Tibial nerve (tissue), 4 donors: ENCODE measurements around the gene BCR. TPM values are rescaled to one million over a fixed set of nuclear protein-coding genes. Genes with fewer than 3 reads are reported as not detected.
"Not testable (repeated sequence)": the region's sequence is repeated elsewhere in the genome, so short reads cannot be mapped to it uniquely, and the experiment has no call there.

Experiments
- DNase-seq, 2 donors: peaks; one replicate each; pipeline ENCODE4 v3.0.0-alpha.2; 2019; ENCODE audit warnings: low spot score in 2 of 2
- H3K27ac ChIP-seq, 4 donors: fragments of 200-600 bp; sonication (generic) in 3 of 4; one replicate each; pipeline ENCODE4 v1.5.1; 2017 to 2019; ENCODE audit warnings: mild to moderate bottlenecking in 1 of 4
- H3K27me3 ChIP-seq, 2 donors: fragments of 200-600 bp; sonication (generic) in 1 of 2; one replicate each; pipeline versions ENCODE4 v1.5.1 to v1.6.0; 2017 to 2019
- H3K36me3 ChIP-seq, 3 donors: fragments of 200-600 bp; sonication (generic); one replicate each; pipeline ENCODE4 v1.5.1; 2018 to 2019
- H3K4me1 ChIP-seq, 4 donors: fragments of 200-600 bp; sonication (generic) in 3 of 4; one replicate each; pipeline ENCODE4 v1.5.1; 2017 to 2019
- H3K4me3 ChIP-seq, 4 donors: fragments of 200-600 bp; sonication (generic) in 3 of 4; one replicate each; pipeline ENCODE4 v1.5.1; 2017 to 2019; ENCODE audit warnings: mild to moderate bottlenecking in 1 of 4, moderate library complexity in 1 of 4
- H3K9me3 ChIP-seq, 4 donors: fragments of 200-600 bp; sonication (generic) in 3 of 4; one replicate each; pipeline ENCODE4 v1.5.1; 2017 to 2019
- CTCF ChIP-seq, 5 experiments: fragments of 200-600 bp in 3 of 5; fragments of 450-650 bp in 2 of 5; sonication (generic) in 3 of 5; IDR thresholded peaks; one replicate each; pipeline ENCODE4 v1.5.1; 2016 to 2019; ENCODE audit warnings: antibody characterized with exemption in 5 of 5, mild to moderate bottlenecking in 3 of 5, moderate library complexity in 2 of 5
- EP300 ChIP-seq, 2 donors: sonication (generic); formaldehyde crosslinking; IDR thresholded peaks; one replicate each; pipeline ENCODE4 v1.6.1; 2017; ENCODE audit warnings: antibody characterized with exemption in 2 of 2, mild to moderate bottlenecking in 1 of 2
- POLR2A ChIP-seq, 2 donors: fragments of 450-650 bp; IDR thresholded peaks; one replicate each; pipeline ENCODE4 v1.6.1; 2017; ENCODE audit warnings: antibody characterized with exemption in 2 of 2, mild to moderate bottlenecking in 2 of 2, moderate library complexity in 2 of 2
- WGBS, 2 donors: methylation state at CpG; one replicate each; pipeline ENCODE4 v1.1.5; 2018; 5-methylcytosine and 5-hydroxymethylcytosine counted together
- total RNA-seq, 4 donors: library from RNA; depleted of rRNA; stranded (reverse); fragments of >200 nt; gene quantifications; one replicate each; pipeline ENCODE4 v1.1.0, GENCODE V29; 2016

Gene BCR
- total RNA-seq, 4 donors from 2014 or later: 99.0 to 174 (median 120) TPM

GRCh38 chr22:23341942-23342695 is 161.8 kb downstream of the BCR start:
- H3K36me3 ChIP-seq: not testable (repeated sequence)

GRCh38 chr22:23351321-23351720 is 171.0 kb downstream of the BCR start:
- Histone ChIP-seq H3K27me3 (no peaks in the 10 kb centered on the region), H3K4me1 (no peaks in the 10 kb centered on the region), H3K36me3 (no peaks in the 10 kb centered on the region), H3K4me3 (no peak overlapping the region), H3K9me3 (no peaks in the 10 kb centered on the region), H3K27ac (no peak overlapping the region)
- WGBS, 2 donors: 58 to 64% methylated on average over 1 of the region's 1 CpG
- no peak for TF ChIP-seq EP300 (IDR thresholded peaks at IDR 0.05)
- TF ChIP-seq CTCF (IDR thresholded peaks at IDR 0.05): no peak
- no peak for TF ChIP-seq POLR2A (IDR thresholded peaks at IDR 0.05)
- no peak for DNase-seq

More at GRCh38 chr22:23341942-23342695, 161.8 kb downstream of the BCR start:
- H3K4me1 ChIP-seq, H3K4me3 ChIP-seq, H3K9me3 ChIP-seq, H3K27me3 ChIP-seq, DNase-seq, H3K27ac ChIP-seq: not testable (repeated sequence)
- WGBS, 2 donors: 55 to 60% methylated on average over 9 to 10 of the region's 10 CpGs

GRCh38 chr22:23353004-23353403 is 172.7 kb downstream of the BCR start:
- no peaks in the 10 kb centered on the region for H3K9me3 ChIP-seq
- no peaks in the 10 kb centered on the region for H3K4me1 ChIP-seq
- TF ChIP-seq CTCF (IDR thresholded peaks at IDR 0.05) (no peak), EP300 (IDR thresholded peaks at IDR 0.05) (no peak), POLR2A (IDR thresholded peaks at IDR 0.05) (no peak)
- 86 to 87% methylated on average over 1 of the region's 1 CpG for WGBS, 2 donors
- no peak for DNase-seq
- H3K36me3 ChIP-seq: no peaks in the 10 kb centered on the region
- H3K27me3 ChIP-seq: no peaks in the 10 kb centered on the region
- H3K27ac ChIP-seq: no peak overlapping the region
- H3K4me3 ChIP-seq: no peak overlapping the region

GRCh38 chr22:23353696-23354095 is 173.4 kb downstream of the BCR start:
- H3K27ac ChIP-seq: no peak overlapping the region
- no peaks in the 10 kb centered on the region for H3K27me3 ChIP-seq
- H3K36me3 ChIP-seq: no peaks in the 10 kb centered on the region
- H3K4me1 ChIP-seq: no peaks in the 10 kb centered on the region
- no peak for TF ChIP-seq CTCF (IDR thresholded peaks at IDR 0.05)
- TF ChIP-seq POLR2A (IDR thresholded peaks at IDR 0.05): no peak
- TF ChIP-seq EP300 (IDR thresholded peaks at IDR 0.05): no peak
- DNase-seq: no peak
- no peak overlapping the region for H3K4me3 ChIP-seq
- 90 to 92% methylated on average over 1 of the region's 1 CpG for WGBS, 2 donors
- no peaks in the 10 kb centered on the region for H3K9me3 ChIP-seq

GRCh38 chr22:23356094-23356493 is 175.8 kb downstream of the BCR start:
- Histone ChIP-seq H3K9me3 (no peaks in the 10 kb centered on the region), H3K27me3 (no peaks in the 10 kb centered on the region), H3K27ac (no peak overlapping the region), H3K4me3 (no peak overlapping the region), H3K4me1 (no peaks in the 10 kb centered on the region), H3K36me3 (no peaks in the 10 kb centered on the region)
- TF ChIP-seq CTCF (IDR thresholded peaks at IDR 0.05): no peak
- TF ChIP-seq EP300 (IDR thresholded peaks at IDR 0.05): no peak
- no peak for TF ChIP-seq POLR2A (IDR thresholded peaks at IDR 0.05)
- no peak for DNase-seq
- 68 to 79% methylated on average over 4 of the region's 4 CpGs for WGBS, 2 donors
